Calu3 (cell line): ENCODE measurements around the gene EGFLAM. TPM values are rescaled to one million over a fixed set of nuclear protein-coding genes. Genes with fewer than 3 reads are reported as not detected.

Experiments
- BruUV-seq: library from RNA; stranded (reverse); fragments of 400-500 nt; replicated peaks from 2 replicates; lab custom pipeline; 2021; lab: Mats Ljungman, UMichigan
- CTCF ChIA-PET: fragments of 300-600 bp; sonication (Branson Sonifier 250); formaldehyde crosslinking; loops from one replicate; lab custom pipeline; 2022; ENCODE audit warnings: antibody characterized with exemption; lab: Charles Lee
- DNase-seq: peaks from one replicate; pipeline ENCODE4 v3.0.0; 2022
- H3K27ac Mint-ChIP-seq: one replicate; pipeline ENCODE4 v1.8.0; 2022; ENCODE audit warnings: mixed read lengths; ENCODE audit not compliant: unreplicated experiment
- H3K27me3 Mint-ChIP-seq: one replicate; pipeline ENCODE4 v1.8.0; 2022; ENCODE audit warnings: mixed read lengths; ENCODE audit not compliant: unreplicated experiment
- H3K36me3 Mint-ChIP-seq: one replicate; pipeline ENCODE4 v1.8.0; 2022; ENCODE audit warnings: mild to moderate bottlenecking, moderate library complexity, mixed read lengths; ENCODE audit not compliant: insufficient read depth, unreplicated experiment
- H3K4me1 Mint-ChIP-seq: one replicate; pipeline ENCODE4 v1.8.0; 2022; ENCODE audit warnings: mild to moderate bottlenecking, low read depth, mixed read lengths; ENCODE audit not compliant: unreplicated experiment
- H3K4me3 Mint-ChIP-seq: one replicate; pipeline ENCODE4 v1.8.0; 2022; ENCODE audit warnings: mild to moderate bottlenecking, low read depth, moderate library complexity, mixed read lengths; ENCODE audit not compliant: unreplicated experiment
- H3K9me3 Mint-ChIP-seq: one replicate; pipeline ENCODE4 v1.8.0; 2022; ENCODE audit warnings: low read depth, mixed read lengths; ENCODE audit not compliant: unreplicated experiment
- intact Hi-C: fragments of 100-400 bp; cut with micrococcal nuclease; formaldehyde crosslinking; loops from one replicate; pipeline ENCODE4 v1.10.0; 2022; ENCODE audit not compliant: unreplicated experiment
- total RNA-seq: library from RNA; stranded (reverse); gene quantifications from 2 replicates; pipeline ENCODE4 v1.2.3, GENCODE V29; 2022
- TF ChIP-seq, protein P1 (sequence below): fragments of 200-600 bp; IDR thresholded peaks from one replicate; pipeline ENCODE4 v1.8.0; 2022; ENCODE audit warnings: antibody characterized with exemption; ENCODE audit not compliant: unreplicated experiment

EGFLAM gene
- total RNA-seq, 1 experiment from 2014 or later, result not detected

DNA sequence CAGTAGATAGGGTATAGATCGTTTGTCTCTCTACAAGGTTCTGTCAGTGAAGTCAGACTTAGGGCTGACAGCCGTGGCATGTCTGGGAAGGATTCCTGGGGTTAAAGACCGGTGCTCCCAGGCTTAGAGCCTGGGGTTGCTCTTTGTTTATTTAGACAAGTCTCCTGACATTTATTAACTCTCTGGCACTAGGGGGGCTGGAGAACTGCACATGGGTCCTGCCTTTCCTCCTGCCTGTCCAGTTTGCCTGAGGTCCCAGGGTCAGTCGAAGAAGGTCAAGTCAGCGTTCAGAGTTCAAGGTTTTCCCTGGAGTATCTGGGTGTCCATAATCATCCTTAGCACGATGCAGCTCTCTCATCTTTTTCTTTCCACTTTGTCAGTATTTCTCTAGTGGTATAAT lies 5.6 kb downstream of the EGFLAM start:
- Mint-ChIP-seq H3K4me1 (no peaks in the 10 kb centered on the region), H3K4me3 (no peak overlapping the region), H3K27ac (no peak overlapping the region), H3K36me3 (no peaks in the 10 kb centered on the region), H3K9me3 (no peaks in the 10 kb centered on the region), H3K27me3 (peaks cover 77% of the 10 kb centered on the region)
- CTCF ChIA-PET, result interaction anchor here (0.7 kb wide), 1 partner anchor 178 kb away, joined by 3 read pairs; no protein-coding TSS in a partner anchor
- TF ChIP-seq, protein P1, sequence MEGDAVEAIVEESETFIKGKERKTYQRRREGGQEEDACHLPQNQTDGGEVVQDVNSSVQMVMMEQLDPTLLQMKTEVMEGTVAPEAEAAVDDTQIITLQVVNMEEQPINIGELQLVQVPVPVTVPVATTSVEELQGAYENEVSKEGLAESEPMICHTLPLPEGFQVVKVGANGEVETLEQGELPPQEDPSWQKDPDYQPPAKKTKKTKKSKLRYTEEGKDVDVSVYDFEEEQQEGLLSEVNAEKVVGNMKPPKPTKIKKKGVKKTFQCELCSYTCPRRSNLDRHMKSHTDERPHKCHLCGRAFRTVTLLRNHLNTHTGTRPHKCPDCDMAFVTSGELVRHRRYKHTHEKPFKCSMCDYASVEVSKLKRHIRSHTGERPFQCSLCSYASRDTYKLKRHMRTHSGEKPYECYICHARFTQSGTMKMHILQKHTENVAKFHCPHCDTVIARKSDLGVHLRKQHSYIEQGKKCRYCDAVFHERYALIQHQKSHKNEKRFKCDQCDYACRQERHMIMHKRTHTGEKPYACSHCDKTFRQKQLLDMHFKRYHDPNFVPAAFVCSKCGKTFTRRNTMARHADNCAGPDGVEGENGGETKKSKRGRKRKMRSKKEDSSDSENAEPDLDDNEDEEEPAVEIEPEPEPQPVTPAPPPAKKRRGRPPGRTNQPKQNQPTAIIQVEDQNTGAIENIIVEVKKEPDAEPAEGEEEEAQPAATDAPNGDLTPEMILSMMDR, result no peak
- no TSS peak for BruUV-seq
- no peak for DNase-seq
- intact Hi-C loops, result no loop called here

DNA sequence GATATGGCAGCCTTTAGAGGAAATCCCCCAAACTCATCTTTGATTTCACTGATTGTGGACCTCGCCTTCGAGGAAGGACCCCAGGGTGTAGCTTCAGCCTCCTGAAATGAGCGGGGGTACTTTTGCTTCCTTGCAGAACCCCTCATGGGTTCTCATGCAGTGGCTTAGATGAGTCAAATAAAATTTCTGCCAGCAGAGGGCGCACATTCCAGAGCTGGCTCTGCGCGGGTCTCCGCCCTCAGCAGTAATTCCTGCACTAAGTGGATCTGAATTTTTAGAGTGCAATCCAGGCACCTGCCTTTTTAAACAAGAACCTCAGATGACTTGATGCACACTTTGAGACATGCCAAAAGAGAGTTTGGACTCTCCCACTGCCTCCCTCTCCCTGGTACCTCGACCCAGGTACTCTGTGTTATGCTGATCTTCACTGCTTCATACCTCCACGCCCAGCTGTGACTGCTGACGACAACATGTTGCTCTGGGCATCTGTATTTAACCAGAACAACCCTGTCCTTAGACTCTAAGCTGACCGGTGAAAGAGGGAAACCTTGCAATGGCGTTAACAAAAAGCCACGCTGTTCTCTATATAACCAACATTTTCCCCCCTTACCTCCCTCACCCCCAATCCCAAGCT lies 7.3 kb downstream of the EGFLAM start:
- CTCF ChIA-PET, result interaction anchor here (1.2 kb wide), 1 partner anchor 544 kb away, joined by 3 read pairs; no protein-coding TSS in a partner anchor
- H3K27ac Mint-ChIP-seq, result no peak overlapping the region
- peak; percentile 79 for DNase-seq
- no TSS peak for BruUV-seq
- H3K36me3 Mint-ChIP-seq, result no peaks in the 10 kb centered on the region
- TF ChIP-seq, protein P1, result peak; percentile 75
- peaks cover 61% of the 10 kb centered on the region for H3K27me3 Mint-ChIP-seq
- H3K4me3 Mint-ChIP-seq, result no peak overlapping the region
- intact Hi-C loops, result no loop called here
- H3K4me1 Mint-ChIP-seq, result no peaks in the 10 kb centered on the region
- H3K9me3 Mint-ChIP-seq, result no peaks in the 10 kb centered on the region

- no peak overlapping the region for H3K4me3 Mint-ChIP-seq
These were observed 9.0 kb downstream of the EGFLAM start for GRCh38 chr5:38267372-38267771.

DNA sequence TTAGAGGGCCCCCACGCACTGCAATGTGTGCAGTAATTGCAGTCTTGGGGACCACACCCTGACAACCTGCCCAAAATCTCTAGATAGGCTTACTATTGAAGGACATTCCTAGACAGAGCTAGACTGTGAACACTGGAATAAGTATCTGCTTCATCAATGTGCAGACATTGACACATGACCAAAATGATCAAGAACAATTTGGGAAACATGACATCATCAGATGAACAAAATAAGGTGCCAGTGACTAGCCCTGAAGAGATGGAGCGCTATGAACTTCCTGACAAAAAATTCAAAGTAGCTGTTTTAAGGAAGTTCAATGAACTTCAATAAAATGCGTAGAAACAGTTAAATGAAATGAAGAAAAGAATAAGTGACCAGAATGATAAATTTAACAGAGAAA lies 15.3 kb downstream of the EGFLAM start:
- CTCF ChIA-PET, result no interaction called here
- H3K27me3 Mint-ChIP-seq, result peaks cover 53% of the 10 kb centered on the region
- TF ChIP-seq, protein P1, result no peak
- no peak overlapping the region for H3K4me3 Mint-ChIP-seq
- no TSS peak for BruUV-seq
- H3K36me3 Mint-ChIP-seq, result no peaks in the 10 kb centered on the region
- intact Hi-C loops, result no loop called here
- H3K9me3 Mint-ChIP-seq, result peaks cover 2% of the 10 kb centered on the region
- H3K27ac Mint-ChIP-seq, result no peak overlapping the region
- H3K4me1 Mint-ChIP-seq, result no peaks in the 10 kb centered on the region
- no peak for DNase-seq

More at GRCh38 chr5:38267372-38267771, 9.0 kb downstream of the EGFLAM start:
- no peak overlapping the region for H3K27ac Mint-ChIP-seq
- TF ChIP-seq, protein P1, result no peak
- intact Hi-C loops, result no loop called here
- no peaks in the 10 kb centered on the region for H3K9me3 Mint-ChIP-seq
- no peaks in the 10 kb centered on the region for H3K4me1 Mint-ChIP-seq
- CTCF ChIA-PET, result no interaction called here
- BruUV-seq, result no TSS peak
- H3K27me3 Mint-ChIP-seq, result peaks cover 60% of the 10 kb centered on the region
- H3K36me3 Mint-ChIP-seq, result no peaks in the 10 kb centered on the region
- no peak for DNase-seq
